CD4-positive, CD25-positive, alpha-beta regulatory T cell (primary cell): ENCODE measurements around the gene LRRC61. TPM values are rescaled to one million over a fixed set of nuclear protein-coding genes. Genes with fewer than 3 reads are reported as not detected.

Experiments used
- ATAC-seq, 2 donors: fragments of 150-1000 bp; cut with Tn5 transposase; one replicate each; pipeline ENCODE4 v1.10.0; 2021; ENCODE audit warnings: low read depth in 2 of 2, moderate number of reproducible peaks in 2 of 2, moderate library complexity in 1 of 2
- DNase-seq, 3 donors: peaks; one replicate each; pipeline versions ENCODE4 v3.0.0 to v3.0.0-alpha.2; 2012 to 2022; ENCODE audit warnings: mixed read lengths in 1 of 3
- H3K27ac ChIP-seq: one replicate; pipeline ENCODE4 v1.7.0; 2013; ENCODE audit warnings: mild to moderate bottlenecking, low read length; ENCODE audit not compliant: insufficient read depth, poor library complexity, severe bottlenecking
- H3K27me3 ChIP-seq: one replicate; pipeline ENCODE4 v1.7.0; 2013; ENCODE audit warnings: low read length; ENCODE audit not compliant: control insufficient read depth, insufficient read depth
- H3K36me3 ChIP-seq: one replicate; pipeline ENCODE4 v1.7.0; 2013; ENCODE audit warnings: mild to moderate bottlenecking, low read length, moderate library complexity; ENCODE audit not compliant: control insufficient read depth, insufficient read depth
- H3K4me1 ChIP-seq: 2 replicates; pipeline ENCODE4 v1.7.0; 2013; ENCODE audit warnings: mild to moderate bottlenecking, low read length; ENCODE audit not compliant: insufficient read depth, control insufficient read depth, poor library complexity, severe bottlenecking
- H3K4me3 ChIP-seq: one replicate; pipeline ENCODE4 v1.7.0; 2013; ENCODE audit warnings: low read depth, mild to moderate bottlenecking, low read length, moderate library complexity
- H3K9me3 ChIP-seq, 2 experiments: 1 replicate in 1 of 2; 2 replicates in 1 of 2; pipeline ENCODE4 v1.7.0; 2013; ENCODE audit warnings: low read length in 2 of 2, mild to moderate bottlenecking in 1 of 2, moderate library complexity in 1 of 2; ENCODE audit not compliant: control insufficient read depth in 2 of 2
- H3K27ac Mint-ChIP-seq, 3 donors: one replicate each; pipeline ENCODE4 v1.8.0; 2020 to 2022; ENCODE audit warnings: mild to moderate bottlenecking in 3 of 3, mixed read lengths in 3 of 3, moderate library complexity in 2 of 3
- H3K27me3 Mint-ChIP-seq: one replicate; pipeline ENCODE4 v1.8.0; 2022; ENCODE audit warnings: mild to moderate bottlenecking, mixed read lengths
- H3K36me3 Mint-ChIP-seq: one replicate; pipeline ENCODE4 v1.8.0; 2020; ENCODE audit warnings: mixed read lengths
- H3K4me1 Mint-ChIP-seq, 4 donors: one replicate each; pipeline ENCODE4 v1.8.0; 2020 to 2022; ENCODE audit warnings: mixed read lengths in 4 of 4, mild to moderate bottlenecking in 1 of 4
- H3K4me3 Mint-ChIP-seq, 4 donors: one replicate each; pipeline ENCODE4 v1.8.0; 2020 to 2022; ENCODE audit warnings: mild to moderate bottlenecking in 4 of 4, mixed read lengths in 4 of 4, moderate library complexity in 3 of 4
- H3K9me3 Mint-ChIP-seq, 7 donors: one replicate each; pipeline ENCODE4 v1.8.0; 2020 to 2022; ENCODE audit warnings: mixed read lengths in 7 of 7, mild to moderate bottlenecking in 3 of 7, moderate library complexity in 2 of 7
- polyA plus RNA-seq, 4 donors: library from polyadenylated mRNA; unstranded; fragments of 300-500 nt; fragmentation: Illumina TruSeq; gene quantifications; one replicate each; pipeline ENCODE4 v1.2.3, GENCODE V29; 2021
- total RNA-seq: library from RNA; stranded (reverse); gene quantifications from one replicate; pipeline ENCODE4 v1.2.3, GENCODE V29; 2022

The LRRC61 gene
- total and polyA plus RNA-seq, 5 donors from 2014 or later, result 10.7 to 33.1 (median 25.5) TPM

DNA sequence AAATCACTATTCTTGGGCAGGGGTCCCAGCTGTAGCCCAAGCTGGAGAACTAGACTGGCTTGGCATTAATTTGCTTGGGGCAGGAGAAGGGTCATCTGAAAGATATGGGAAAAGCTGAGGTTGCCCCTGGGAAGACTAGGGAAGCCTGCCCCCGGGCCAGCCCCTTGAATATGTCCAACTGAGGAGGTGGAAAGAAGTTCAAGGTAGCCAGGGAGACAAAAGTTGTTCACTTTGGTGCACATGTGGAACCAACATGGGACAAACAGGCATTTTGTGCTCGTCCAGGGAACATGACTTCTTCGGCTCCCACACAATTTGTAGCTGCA is 1.4 kb upstream of the LRRC61 start:
- Mint-ChIP-seq H3K27ac (peak overlapping the region in 2 of 3 donors; percentile 96 to 99), H3K4me1 (peaks cover 16 to 50% (median 39%) of the 10 kb centered on the region in 4 donors), H3K4me3 (peak overlapping the region; percentile 96 to 99 (median 98)), H3K36me3 (peaks cover 29% of the 10 kb centered on the region), H3K9me3 (peaks cover 0 to 2% (median 0%) of the 10 kb centered on the region in 7 donors), H3K27me3 (no peaks in the 10 kb centered on the region)
- Histone ChIP-seq H3K4me3 (peak overlapping the region; percentile 90), H3K4me1 (peaks cover 29% of the 10 kb centered on the region), H3K27ac (no peak overlapping the region), H3K9me3 (no peaks in the 10 kb centered on the region), H3K27me3 (no peaks in the 10 kb centered on the region), H3K36me3 (peaks cover 9% of the 10 kb centered on the region)
- ATAC-seq (no peak), DNase-seq (no peak)

DNA sequence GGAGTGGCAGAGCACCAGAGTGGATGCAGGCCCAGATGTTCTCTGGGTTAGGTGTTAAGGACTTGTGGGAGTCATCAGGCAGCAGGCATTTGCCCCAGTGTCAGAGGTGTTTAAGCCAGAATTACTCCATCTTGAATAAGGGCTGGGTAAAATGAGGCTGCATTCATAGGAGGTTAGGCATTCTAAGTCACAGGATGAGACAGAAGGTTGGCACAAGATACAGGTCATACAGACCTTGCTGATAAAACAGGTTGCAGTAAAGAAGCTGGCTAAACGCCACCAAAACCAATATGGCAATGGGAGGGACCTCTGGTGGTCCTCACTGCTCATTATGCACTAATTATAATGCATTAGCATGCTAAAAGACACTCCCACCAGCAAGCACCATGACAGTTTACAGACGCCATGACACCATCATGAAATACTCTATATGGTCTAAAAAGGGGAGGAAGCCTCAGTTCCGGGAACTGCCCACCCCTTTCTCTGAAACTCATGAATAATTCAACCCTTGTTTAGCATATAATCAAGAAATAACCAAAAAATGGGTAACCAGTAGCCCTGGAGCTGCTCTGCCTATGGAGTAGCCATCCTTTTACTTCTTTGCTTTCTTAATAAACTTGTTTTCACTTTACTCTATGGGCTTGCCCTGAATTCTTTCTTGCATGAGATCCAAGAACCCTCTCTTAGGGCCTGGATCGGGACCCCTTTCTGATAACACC is 882 bp upstream of the LRRC61 start:
- Histone ChIP-seq H3K9me3 (no peaks in the 10 kb centered on the region), H3K27ac (peak overlapping the region; percentile 80), H3K27me3 (no peaks in the 10 kb centered on the region), H3K4me1 (peaks cover 29% of the 10 kb centered on the region), H3K36me3 (peaks cover 14% of the 10 kb centered on the region), H3K4me3 (peak overlapping the region; percentile 90)
- peak; percentile 59 to 62 for ATAC-seq
- no peaks in the 10 kb centered on the region for H3K27me3 Mint-ChIP-seq
- H3K27ac Mint-ChIP-seq, result peak overlapping the region; percentile 96 to 99 (median 96)
- peak in 2 of 3 donors; percentile 55 to 92 for DNase-seq
- H3K9me3 Mint-ChIP-seq, result peaks cover 0 to 2% (median 0%) of the 10 kb centered on the region in 7 donors
- peak overlapping the region; percentile 96 to 99 (median 98) for H3K4me3 Mint-ChIP-seq
- H3K36me3 Mint-ChIP-seq, result peaks cover 35% of the 10 kb centered on the region
- H3K4me1 Mint-ChIP-seq, result peaks cover 16 to 55% (median 41%) of the 10 kb centered on the region in 4 donors

DNA sequence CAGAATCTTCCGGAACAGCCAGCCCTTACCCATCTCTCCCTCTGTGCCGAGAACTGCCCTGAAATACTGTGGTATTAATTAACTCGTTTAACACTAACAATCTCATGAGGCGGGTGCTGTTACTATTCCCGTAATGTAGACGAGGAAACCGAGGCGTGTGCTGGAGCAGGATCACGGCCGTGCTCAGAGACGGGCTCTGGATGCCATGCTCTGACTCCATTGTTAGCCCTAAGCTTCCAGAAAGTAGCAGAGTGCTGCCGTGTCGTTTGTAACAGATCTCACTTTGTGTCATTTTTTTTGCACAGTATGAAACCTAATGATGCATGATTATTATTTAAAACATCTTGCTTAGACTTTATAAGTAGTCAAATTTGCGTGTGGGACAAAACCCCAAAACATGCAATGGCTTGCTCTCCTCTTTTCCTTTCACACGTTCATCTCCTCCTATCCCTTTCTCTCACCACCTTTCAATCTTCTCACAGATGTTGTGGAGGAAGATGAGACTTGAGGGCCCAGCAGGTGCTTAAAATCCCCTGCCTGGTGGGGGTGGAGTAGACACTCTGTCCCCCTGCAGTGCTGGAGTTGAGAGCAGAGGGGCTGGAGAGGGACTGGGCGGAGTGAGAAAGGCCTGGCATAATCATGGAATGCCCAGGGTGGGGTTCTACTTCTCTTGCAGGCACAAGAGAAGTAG is 672 bp downstream of the LRRC61 start:
- Histone ChIP-seq H3K36me3 (peaks cover 23% of the 10 kb centered on the region), H3K27me3 (no peaks in the 10 kb centered on the region), H3K9me3 (no peaks in the 10 kb centered on the region), H3K4me3 (peak overlapping the region; percentile 92), H3K4me1 (peaks cover 29% of the 10 kb centered on the region), H3K27ac (peak overlapping the region; percentile 80)
- H3K27me3 Mint-ChIP-seq, result no peaks in the 10 kb centered on the region
- peaks cover 9 to 54% (median 38%) of the 10 kb centered on the region in 4 donors for H3K4me1 Mint-ChIP-seq
- peaks cover 0 to 2% (median 0%) of the 10 kb centered on the region in 7 donors for H3K9me3 Mint-ChIP-seq
- DNase-seq (peak in 1 of 3 donors; percentile 58), ATAC-seq (peak in 1 of 2 donors; percentile 17)
- H3K27ac Mint-ChIP-seq, result peak overlapping the region; percentile 96 to 99 (median 99)
- H3K4me3 Mint-ChIP-seq, result peak overlapping the region; percentile 96 to 99 (median 98)
- H3K36me3 Mint-ChIP-seq, result peaks cover 40% of the 10 kb centered on the region

- no peak for DNase-seq
- peaks cover 9 to 54% (median 38%) of the 10 kb centered on the region in 4 donors for H3K4me1 Mint-ChIP-seq
- H3K27ac ChIP-seq, result peak overlapping the region; percentile 80
These were observed 1.3 kb downstream of the LRRC61 start for GRCh38 chr7:150324373-150324961.

GRCh38 chr7:150325110-150325611 is 2.0 kb downstream of the LRRC61 start:
- Histone ChIP-seq H3K27ac (no peak overlapping the region), H3K4me1 (peaks cover 26% of the 10 kb centered on the region), H3K9me3 (no peaks in the 10 kb centered on the region), H3K4me3 (no peak overlapping the region), H3K36me3 (peaks cover 28% of the 10 kb centered on the region), H3K27me3 (no peaks in the 10 kb centered on the region)
- Mint-ChIP-seq H3K4me3 (peak overlapping the region; percentile 96 to 99 (median 98)), H3K27me3 (no peaks in the 10 kb centered on the region), H3K4me1 (peaks cover 9 to 47% (median 36%) of the 10 kb centered on the region in 4 donors), H3K36me3 (peaks cover 45% of the 10 kb centered on the region), H3K9me3 (peaks cover 0 to 2% (median 0%) of the 10 kb centered on the region in 7 donors), H3K27ac (peak overlapping the region; percentile 96 to 99 (median 96))
- DNase-seq (no peak), ATAC-seq (no peak)

More at GRCh38 chr7:150324373-150324961, 1.3 kb downstream of the LRRC61 start:
- Mint-ChIP-seq H3K9me3 (peaks cover 0 to 2% (median 0%) of the 10 kb centered on the region in 7 donors), H3K36me3 (peaks cover 45% of the 10 kb centered on the region), H3K4me3 (peak overlapping the region; percentile 96 to 99 (median 98)), H3K27ac (peak overlapping the region; percentile 96 to 99 (median 99)), H3K27me3 (no peaks in the 10 kb centered on the region)
- H3K4me3 ChIP-seq, result peak overlapping the region; percentile 92
- no peak for ATAC-seq
- H3K9me3 ChIP-seq, result no peaks in the 10 kb centered on the region
- peaks cover 28% of the 10 kb centered on the region for H3K36me3 ChIP-seq
- no peaks in the 10 kb centered on the region for H3K27me3 ChIP-seq
- H3K4me1 ChIP-seq, result peaks cover 29% of the 10 kb centered on the region

DNA sequence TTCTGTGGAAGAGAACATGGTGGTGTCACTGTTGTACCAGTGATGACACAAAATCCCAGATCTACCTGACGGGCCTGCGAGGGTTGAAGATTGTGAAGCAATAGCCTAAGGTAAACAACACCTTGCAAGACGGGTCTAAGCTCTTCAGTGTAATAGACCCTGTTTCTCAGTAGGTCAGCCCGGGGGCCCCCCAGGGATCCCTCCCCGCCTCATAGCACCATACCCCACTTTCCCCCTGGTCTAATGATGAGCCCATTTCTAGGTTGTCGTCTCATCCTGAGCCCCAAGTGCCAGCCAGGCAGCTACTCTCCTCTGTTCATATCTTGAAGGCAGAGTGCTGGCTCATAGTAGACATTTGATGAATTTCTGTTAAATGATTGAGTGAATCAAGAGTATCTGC is 2.7 kb downstream of the LRRC61 start:
- no peaks in the 10 kb centered on the region for H3K9me3 ChIP-seq
- no peak overlapping the region for H3K4me3 ChIP-seq
- H3K9me3 Mint-ChIP-seq, result peaks cover 0 to 2% (median 0%) of the 10 kb centered on the region in 7 donors
- H3K27me3 ChIP-seq, result no peaks in the 10 kb centered on the region
- H3K27ac Mint-ChIP-seq, result peak overlapping the region in 1 of 3 donors; percentile 96
- peaks cover 44% of the 10 kb centered on the region for H3K36me3 Mint-ChIP-seq
- H3K4me3 Mint-ChIP-seq, result peak overlapping the region in 3 of 4 donors; percentile 38 to 99 (median 96)
- no peak overlapping the region for H3K27ac ChIP-seq
- H3K36me3 ChIP-seq, result peaks cover 28% of the 10 kb centered on the region
- peaks cover 23% of the 10 kb centered on the region for H3K4me1 ChIP-seq
- DNase-seq, result no peak
- H3K4me1 Mint-ChIP-seq, result peaks cover 9 to 45% (median 34%) of the 10 kb centered on the region in 4 donors
- ATAC-seq, result no peak
- no peaks in the 10 kb centered on the region for H3K27me3 Mint-ChIP-seq

GRCh38 chr7:150326657-150327268 is 3.6 kb downstream of the LRRC61 start:
- Histone ChIP-seq H3K9me3 (no peaks in the 10 kb centered on the region), H3K4me1 (peaks cover 23% of the 10 kb centered on the region), H3K36me3 (peaks cover 28% of the 10 kb centered on the region), H3K27me3 (no peaks in the 10 kb centered on the region), H3K27ac (no peak overlapping the region), H3K4me3 (no peak overlapping the region)
- Mint-ChIP-seq H3K36me3 (peaks cover 40% of the 10 kb centered on the region), H3K27me3 (no peaks in the 10 kb centered on the region), H3K27ac (peak overlapping the region in 1 of 3 donors; percentile 65), H3K9me3 (peaks cover 0 to 2% (median 0%) of the 10 kb centered on the region in 7 donors), H3K4me3 (peak overlapping the region in 2 of 4 donors; percentile 51 to 54), H3K4me1 (peaks cover 9 to 39% (median 29%) of the 10 kb centered on the region in 4 donors)
- DNase-seq, result no peak
- ATAC-seq, result no peak
